B cell (primary cell): ENCODE data around the gene ARL4C. TPM values are rescaled to one million over a fixed set of nuclear protein-coding genes. Genes with fewer than 3 reads are reported as not detected.

ENCODE experiments used
- ATAC-seq: fragments of 200-7000 bp; cut with Tn5 transposase; one replicate; pipeline ENCODE4 v1.10.0; 2021; ENCODE audit warnings: low read depth, mild to moderate bottlenecking, moderate number of reproducible peaks, moderate library complexity
- CTCF ChIA-PET: fragments of 350-600 bp; sonication (Branson Sonifier 250); formaldehyde crosslinking; loops from one replicate; lab custom pipeline; 2021; ENCODE audit warnings: antibody characterized with exemption, inconsistent platforms; lab: Charles Lee
- POLR2A ChIA-PET: fragments of 350-600 bp; sonication (Branson Sonifier 250); formaldehyde crosslinking; loops from one replicate; lab custom pipeline; 2021; ENCODE audit warnings: antibody characterized with exemption; lab: Charles Lee
- DNase-seq: peaks from one replicate; pipeline ENCODE4 v3.0.0; 2013
- H2AFZ ChIP-seq: 2 replicates; pipeline ENCODE4 v1.6.1; 2012; ENCODE audit warnings: mild to moderate bottlenecking, low read depth, low read length; ENCODE audit not compliant: insufficient read depth, poor library complexity, severe bottlenecking
- H3K27ac ChIP-seq, 2 donors: 1 replicate in 1 of 2; 2 replicates in 1 of 2; pipeline ENCODE4 v1.5.1; 2012 to 2013; ENCODE audit warnings: low read length in 2 of 2, mild to moderate bottlenecking in 2 of 2, moderate library complexity in 1 of 2
- H3K27me3 ChIP-seq, 4 experiments: fragments of 200-600 bp in 1 of 4; sonication (generic) in 1 of 4; replicated peaks in 1 of 4; 1 replicate in 2 of 4; 2 replicates in 2 of 4; pipeline versions ENCODE4 v1.6.1 to v1.7.0; 2013 to 2016; ENCODE audit warnings: low read length in 3 of 4, mild to moderate bottlenecking in 2 of 4, mixed read lengths in 1 of 4, moderate library complexity in 1 of 4; ENCODE audit not compliant: insufficient read depth in 4 of 4, control insufficient read depth in 3 of 4; ENCODE audit errors: control extremely low read depth in 1 of 4
- H3K36me3 ChIP-seq, 2 experiments: replicated peaks in 1 of 2; 1 replicate in 1 of 2; 2 replicates in 1 of 2; pipeline versions ENCODE4 v1.6.1 to v1.7.1; 2013; ENCODE audit warnings: low read length in 1 of 2; ENCODE audit not compliant: insufficient read depth in 2 of 2, control insufficient read depth in 1 of 2; ENCODE audit errors: control extremely low read depth in 1 of 2, extremely low read depth in 1 of 2
- H3K4me1 ChIP-seq, 2 donors: fragments of 200-600 bp in 1 of 2; sonication (generic) in 1 of 2; 1 replicate in 1 of 2; 2 replicates in 1 of 2; pipeline versions ENCODE4 v1.5.1 to v1.6.1; 2013 to 2017; ENCODE audit warnings: low read length in 2 of 2; ENCODE audit not compliant: control insufficient read depth in 2 of 2, insufficient read depth in 2 of 2
- H3K4me2 ChIP-seq: replicated peaks from 2 replicates; pipeline ENCODE3; 2012; ENCODE audit warnings: mild to moderate bottlenecking, low read depth, low read length; ENCODE audit not compliant: poor library complexity, severe bottlenecking
- H3K4me3 ChIP-seq, 5 experiments: fragments of 200-600 bp in 1 of 5; sonication (generic) in 1 of 5; 1 replicate in 3 of 5; 2 replicates in 2 of 5; pipeline versions ENCODE4 v1.5.1 to v1.7.0; 2011 to 2016; ENCODE audit warnings: low read length in 4 of 5, mild to moderate bottlenecking in 4 of 5, low read depth in 2 of 5, control low read depth in 1 of 5, moderate library complexity in 1 of 5; ENCODE audit not compliant: insufficient read depth in 1 of 5; ENCODE audit errors: control extremely low read depth in 1 of 5, extremely low read depth in 1 of 5
- H3K79me2 ChIP-seq: fragments of 200-600 bp; sonication (generic); one replicate; pipeline ENCODE4 v1.6.0; 2016; ENCODE audit warnings: low read length; ENCODE audit not compliant: control insufficient read depth, insufficient read depth
- H3K9ac ChIP-seq: fragments of 200-600 bp; sonication (generic); 2 replicates; pipeline ENCODE4 v1.6.1; 2017; ENCODE audit warnings: mild to moderate bottlenecking, low read length, moderate library complexity
- H3K9me3 ChIP-seq, 3 donors: one replicate each; pipeline versions ENCODE4 v1.6.1 to v1.7.1; 2013; ENCODE audit warnings: low read length in 2 of 3; ENCODE audit not compliant: control insufficient read depth in 2 of 3, insufficient read depth in 1 of 3; ENCODE audit errors: control extremely low read depth in 1 of 3
- H4K20me1 ChIP-seq: 2 replicates; pipeline ENCODE4 v1.6.0; 2012; ENCODE audit warnings: mild to moderate bottlenecking, low read length; ENCODE audit not compliant: insufficient read depth, control insufficient read depth, poor library complexity, severe bottlenecking
- H3K27ac Mint-ChIP-seq: one replicate; pipeline ENCODE4 v1.8.0; 2021; ENCODE audit warnings: mixed read lengths
- H3K27me3 Mint-ChIP-seq: one replicate; pipeline ENCODE4 v1.8.0; 2021; ENCODE audit warnings: mixed read lengths
- H3K4me1 Mint-ChIP-seq: one replicate; pipeline ENCODE4 v1.8.0; 2021; ENCODE audit warnings: mixed read lengths
- H3K4me3 Mint-ChIP-seq: one replicate; pipeline ENCODE4 v1.8.0; 2021; ENCODE audit warnings: mixed read lengths
- H3K9me3 Mint-ChIP-seq: one replicate; pipeline ENCODE4 v1.8.0; 2022; ENCODE audit warnings: mixed read lengths; ENCODE audit not compliant: insufficient read depth
- EZH2 ChIP-seq: IDR thresholded peaks from 2 replicates; pipeline ENCODE4 v1.6.1; 2012; ENCODE audit warnings: borderline replicate concordance, low read depth, mild to moderate bottlenecking, moderate library complexity, low read length; ENCODE audit not compliant: insufficient read depth, poor library complexity, severe bottlenecking
- WGBS: methylation state at CpG from one replicate; pipeline ENCODE4 v1.1.5; 2013; ENCODE audit warnings: missing lambda C conversion rate; ENCODE audit not compliant: insufficient coverage; 5-methylcytosine and 5-hydroxymethylcytosine counted together
- intact Hi-C: fragments of 100-400 bp; cut with micrococcal nuclease; formaldehyde crosslinking; loops from one replicate; pipeline ENCODE4 v1.10.0; 2022
- polyA plus RNA-seq: library from polyadenylated mRNA; depleted of rRNA; stranded (reverse); fragments of >200 nt; gene quantifications from 2 replicates; pipeline ENCODE4 v1.2.3, GENCODE V29; 2012
- total RNA-seq, 2 donors: library from RNA; stranded (reverse); fragments of 120-200 nt in 1 of 2; gene quantifications; 1 replicate in 1 of 2; 2 replicates in 1 of 2; pipeline versions ENCODE4 v1.2.3 to v1.2.4, GENCODE V29; 2013 to 2022
- TF ChIP-seq, protein P1 (sequence below): fragments of 200-600 bp; IDR thresholded peaks from one replicate; pipeline ENCODE4 v1.8.0; 2022; ENCODE audit warnings: antibody characterized with exemption, mild to moderate bottlenecking

ARL4C gene
- total and polyA plus RNA-seq, 2 donors (not counting 1 experiment from before 2014, with no cell fraction given), result 20.2 to 22.5 TPM

DNA sequence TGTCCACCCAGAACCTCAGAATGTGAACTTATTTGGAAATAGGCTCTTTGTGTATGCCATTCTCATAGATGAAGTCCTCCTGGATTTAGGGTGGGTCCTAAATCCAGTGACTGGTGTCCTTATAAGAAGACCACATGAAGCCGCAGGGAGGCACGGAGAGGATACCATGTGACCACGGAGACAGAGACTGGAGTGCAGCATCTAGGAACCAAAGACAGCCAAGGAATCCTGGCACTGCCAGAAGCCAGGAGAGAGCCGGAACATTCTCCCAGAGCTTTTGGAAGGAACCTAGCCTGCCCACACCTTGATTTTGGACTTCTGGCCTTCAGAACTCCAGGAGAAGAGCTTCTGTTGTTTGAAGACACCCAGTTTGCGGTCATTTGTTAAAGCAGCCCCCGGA lies 49.7 kb downstream of the ARL4C start:
- ATAC-seq, result no peak
- CTCF ChIA-PET, result interaction anchor here (0.9 to 2.6 kb wide), 14 partner anchors 8 to 312 kb away, joined by 3 to 19 read pairs (median 5); partner anchors contain the start of gene ARL4C
- WGBS, result 98% methylated on average over 6 of the region's 6 CpGs
- Mint-ChIP-seq H3K27ac (peak overlapping the region; percentile 96), H3K27me3 (no peaks in the 10 kb centered on the region), H3K4me1 (peaks cover 78% of the 10 kb centered on the region), H3K9me3 (peaks cover 1% of the 10 kb centered on the region), H3K4me3 (peak overlapping the region; percentile 84)
- no peaks in the 10 kb centered on the region for H3K27me3 ChIP-seq
- POLR2A ChIA-PET, result interaction anchor here (1.3 to 3.7 kb wide), 2 partner anchors 19 to 50 kb away, joined by 3 to 35 read pairs; partner anchors contain the start of gene ARL4C
- peak overlapping the region; percentile 95 to 98 for H3K27ac ChIP-seq
- peaks cover 69 to 78% of the 10 kb centered on the region in 2 donors for H3K4me1 ChIP-seq
- peak overlapping the region; percentile 31 for H3K9ac ChIP-seq
- no peak overlapping the region for H2AFZ ChIP-seq
- TF ChIP-seq, protein P1, sequence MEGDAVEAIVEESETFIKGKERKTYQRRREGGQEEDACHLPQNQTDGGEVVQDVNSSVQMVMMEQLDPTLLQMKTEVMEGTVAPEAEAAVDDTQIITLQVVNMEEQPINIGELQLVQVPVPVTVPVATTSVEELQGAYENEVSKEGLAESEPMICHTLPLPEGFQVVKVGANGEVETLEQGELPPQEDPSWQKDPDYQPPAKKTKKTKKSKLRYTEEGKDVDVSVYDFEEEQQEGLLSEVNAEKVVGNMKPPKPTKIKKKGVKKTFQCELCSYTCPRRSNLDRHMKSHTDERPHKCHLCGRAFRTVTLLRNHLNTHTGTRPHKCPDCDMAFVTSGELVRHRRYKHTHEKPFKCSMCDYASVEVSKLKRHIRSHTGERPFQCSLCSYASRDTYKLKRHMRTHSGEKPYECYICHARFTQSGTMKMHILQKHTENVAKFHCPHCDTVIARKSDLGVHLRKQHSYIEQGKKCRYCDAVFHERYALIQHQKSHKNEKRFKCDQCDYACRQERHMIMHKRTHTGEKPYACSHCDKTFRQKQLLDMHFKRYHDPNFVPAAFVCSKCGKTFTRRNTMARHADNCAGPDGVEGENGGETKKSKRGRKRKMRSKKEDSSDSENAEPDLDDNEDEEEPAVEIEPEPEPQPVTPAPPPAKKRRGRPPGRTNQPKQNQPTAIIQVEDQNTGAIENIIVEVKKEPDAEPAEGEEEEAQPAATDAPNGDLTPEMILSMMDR, result no peak
- no peak for TF ChIP-seq EZH2
- H3K4me2 ChIP-seq, result peak overlapping the region; percentile 64
- DNase-seq, result no peak
- H3K79me2 ChIP-seq, result no peaks in the 10 kb centered on the region
- intact Hi-C loops, result loop anchor here (2.0 to 5.0 kb wide), 2 partner anchors 35 to 156 kb away; no protein-coding TSS in a partner anchor
- peak overlapping the region in 1 of 5 experiments; percentile 11 for H3K4me3 ChIP-seq
- H4K20me1 ChIP-seq, result no peaks in the 10 kb centered on the region
- H3K36me3 ChIP-seq, result no peaks in the 10 kb centered on the region
- H3K9me3 ChIP-seq, result peaks cover 0 to 14% (median 0%) of the 10 kb centered on the region in 3 donors

DNA sequence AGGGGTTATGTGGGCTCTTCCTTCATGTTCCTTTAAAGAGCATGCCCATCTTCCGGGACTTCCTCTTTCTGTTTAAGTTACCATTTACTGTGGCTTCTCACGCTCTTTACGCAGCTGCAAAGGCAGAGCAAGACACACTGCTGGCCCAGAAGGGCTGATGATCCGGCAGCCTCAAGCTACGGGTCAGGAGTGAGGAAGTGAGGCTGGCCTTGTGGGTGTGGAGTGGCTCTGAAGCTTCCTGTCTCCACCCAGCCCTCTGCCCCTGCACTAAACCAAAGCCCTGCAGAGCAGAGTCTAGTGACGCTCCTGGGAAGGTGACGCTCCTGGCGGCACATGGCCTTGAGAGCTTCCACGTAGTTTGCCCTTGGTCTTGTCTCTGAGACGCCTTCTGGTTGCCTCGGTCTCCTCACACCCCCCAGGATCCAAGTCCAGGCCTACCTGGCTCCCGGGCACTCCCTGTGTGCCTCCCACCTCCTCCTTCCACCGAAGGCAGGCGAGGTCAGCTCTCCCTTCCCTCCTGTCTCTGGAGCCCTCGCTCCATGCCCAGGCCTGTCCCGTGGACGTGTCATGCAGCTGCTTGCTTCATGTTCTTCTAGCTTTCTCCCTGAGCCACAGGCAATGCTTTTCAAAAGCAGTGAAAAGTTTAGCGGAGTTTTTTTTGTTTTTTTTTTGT lies 50.3 kb downstream of the ARL4C start:
- H3K4me1 ChIP-seq, result peaks cover 69 to 80% of the 10 kb centered on the region in 2 donors
- H3K27ac Mint-ChIP-seq, result peak overlapping the region; percentile 96
- POLR2A ChIA-PET, result interaction anchor here (1.3 to 3.7 kb wide), 3 partner anchors 12 to 50 kb away, joined by 3 to 35 read pairs (median 5); partner anchors contain the start of gene ARL4C

More for the DNA sequence above, 50.3 kb downstream of the ARL4C start:
- Histone ChIP-seq H4K20me1 (no peaks in the 10 kb centered on the region), H3K9me3 (peaks cover 0 to 14% (median 0%) of the 10 kb centered on the region in 3 donors), H3K4me3 (peak overlapping the region in 1 of 5 experiments; percentile 11), H3K9ac (peak overlapping the region; percentile 31), H3K27ac (peak overlapping the region; percentile 95 to 98), H3K4me2 (peak overlapping the region; percentile 64), H3K79me2 (no peaks in the 10 kb centered on the region), H3K27me3 (no peaks in the 10 kb centered on the region), H2AFZ (peak overlapping the region; percentile 18), H3K36me3 (no peaks in the 10 kb centered on the region)
- WGBS, result 38% methylated on average over 14 of the region's 18 CpGs
- CTCF ChIA-PET, result interaction anchor here (0.9 to 2.6 kb wide), 16 partner anchors 9 to 311 kb away, joined by 3 to 19 read pairs (median 4); partner anchors contain the start of gene ARL4C
- peak overlapping the region; percentile 84 for H3K4me3 Mint-ChIP-seq
- peak; percentile 93 for ATAC-seq
- no peak for TF ChIP-seq EZH2
- TF ChIP-seq, protein P1, result no peak
- intact Hi-C loops, result loop anchor here (1.0 to 5.0 kb wide), 7 partner anchors 20 to 282 kb away; no protein-coding TSS in a partner anchor
- peak; percentile 95 for DNase-seq
- H3K9me3 Mint-ChIP-seq, result peaks cover 1% of the 10 kb centered on the region
- H3K4me1 Mint-ChIP-seq, result peaks cover 78% of the 10 kb centered on the region
- H3K27me3 Mint-ChIP-seq, result no peaks in the 10 kb centered on the region
